DND-41 (cell line): ENCODE data around the gene DSTYK.

Experiments
- ATAC-seq: fragments of 200-7000 bp; cut with Tn5 transposase; 3 replicates; pipeline ENCODE4 v1.9.1; 2021; ENCODE audit warnings: low read depth; ENCODE audit not compliant: insufficient read depth
- DNase-seq: peaks from one replicate; pipeline ENCODE4 v3.0.0-alpha.2; 2020
- H2AFZ ChIP-seq: 2 replicates; pipeline ENCODE4 v1.6.0; 2012; ENCODE audit warnings: low read depth, low read length
- H3K27ac ChIP-seq: 2 replicates; pipeline ENCODE4 v1.5.1; 2012; ENCODE audit warnings: low read length, inconsistent platforms
- H3K27me3 ChIP-seq: fragments of 200-600 bp; sonication (generic); 2 replicates; pipeline ENCODE4 v1.6.0; 2012; ENCODE audit warnings: low read length, mild to moderate bottlenecking, inconsistent platforms; ENCODE audit not compliant: insufficient read depth, poor library complexity
- H3K36me3 ChIP-seq: 2 replicates; pipeline ENCODE4 v1.5.1; 2012; ENCODE audit warnings: low read length, inconsistent platforms; ENCODE audit not compliant: insufficient read depth
- H3K4me1 ChIP-seq: 2 replicates; pipeline ENCODE4 v1.5.1; 2012; ENCODE audit warnings: mild to moderate bottlenecking, low read length; ENCODE audit not compliant: insufficient read depth
- H3K4me2 ChIP-seq: 2 replicates; pipeline ENCODE4 v1.6.0; 2012; ENCODE audit warnings: mild to moderate bottlenecking, moderate library complexity, low read length, inconsistent platforms; ENCODE audit not compliant: insufficient read depth
- H3K4me3 ChIP-seq, 2 experiments: fragments of 200-600 bp in 1 of 2; shearing (Covaris generic) in 1 of 2; 2 replicates each; pipeline ENCODE4 v1.5.1; 2012 to 2016; ENCODE audit warnings: inconsistent platforms in 2 of 2, low read length in 2 of 2, mild to moderate bottlenecking in 2 of 2, low read depth in 1 of 2, moderate library complexity in 1 of 2
- H3K79me2 ChIP-seq: 2 replicates; pipeline ENCODE4 v1.6.0; 2012; ENCODE audit warnings: low read length, inconsistent platforms; ENCODE audit not compliant: insufficient read depth
- H3K9ac ChIP-seq: 2 replicates; pipeline ENCODE4 v1.6.0; 2012; ENCODE audit warnings: low read depth, mild to moderate bottlenecking, inconsistent platforms, low read length, moderate library complexity
- H3K9me3 ChIP-seq: 2 replicates; pipeline ENCODE4 v1.5.1; 2012; ENCODE audit warnings: low read length, moderate library complexity, mild to moderate bottlenecking, inconsistent platforms; ENCODE audit not compliant: insufficient read depth, severe bottlenecking
- H4K20me1 ChIP-seq: 2 replicates; pipeline ENCODE4 v1.6.0; 2012; ENCODE audit warnings: low read length; ENCODE audit not compliant: insufficient read depth
- EZH2 ChIP-seq: IDR thresholded peaks from 3 replicates; pipeline ENCODE4 v1.6.1; 2012; ENCODE audit warnings: borderline replicate concordance, low read depth, mild to moderate bottlenecking, moderate library complexity, low read length, inconsistent platforms; ENCODE audit not compliant: severe bottlenecking
- TF ChIP-seq, protein P1 (sequence below): IDR thresholded peaks from 2 replicates; pipeline ENCODE4 v1.5.1; 2012; ENCODE audit warnings: borderline replicate concordance, low read length, moderate library complexity, mild to moderate bottlenecking; ENCODE audit not compliant: poor library complexity, severe bottlenecking; ENCODE audit errors: extremely low read depth

DSTYK gene

DNA sequence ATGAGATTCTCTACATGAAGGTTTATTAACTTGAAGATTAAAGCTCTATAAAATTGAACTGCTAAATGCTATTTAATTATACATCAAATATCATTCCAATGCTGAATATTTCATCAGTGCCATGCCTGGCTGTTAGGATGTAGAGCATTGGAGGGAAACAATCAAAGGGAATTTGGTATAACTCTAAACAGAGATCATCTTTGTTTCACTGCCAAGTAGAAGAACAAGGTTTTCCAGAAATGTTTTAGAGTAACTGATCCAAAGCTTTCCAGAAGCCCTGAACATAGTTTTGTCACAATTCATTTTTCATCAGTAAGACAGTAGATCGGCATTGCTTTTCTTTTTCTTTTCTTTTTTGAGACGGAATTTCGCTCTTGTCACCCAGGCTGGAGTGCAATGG is 5.9 kb upstream of the DSTYK start:
- DNase-seq (no peak), ATAC-seq (no peak)
- no peak overlapping the region for H2AFZ ChIP-seq
- H4K20me1 ChIP-seq, result no peaks in the 10 kb centered on the region
- peaks cover under 1% of the 10 kb centered on the region; the same call in 1 of the 2 replicates for H3K4me1 ChIP-seq
- no peak overlapping the region for H3K4me2 ChIP-seq
- TF ChIP-seq, protein P1, sequence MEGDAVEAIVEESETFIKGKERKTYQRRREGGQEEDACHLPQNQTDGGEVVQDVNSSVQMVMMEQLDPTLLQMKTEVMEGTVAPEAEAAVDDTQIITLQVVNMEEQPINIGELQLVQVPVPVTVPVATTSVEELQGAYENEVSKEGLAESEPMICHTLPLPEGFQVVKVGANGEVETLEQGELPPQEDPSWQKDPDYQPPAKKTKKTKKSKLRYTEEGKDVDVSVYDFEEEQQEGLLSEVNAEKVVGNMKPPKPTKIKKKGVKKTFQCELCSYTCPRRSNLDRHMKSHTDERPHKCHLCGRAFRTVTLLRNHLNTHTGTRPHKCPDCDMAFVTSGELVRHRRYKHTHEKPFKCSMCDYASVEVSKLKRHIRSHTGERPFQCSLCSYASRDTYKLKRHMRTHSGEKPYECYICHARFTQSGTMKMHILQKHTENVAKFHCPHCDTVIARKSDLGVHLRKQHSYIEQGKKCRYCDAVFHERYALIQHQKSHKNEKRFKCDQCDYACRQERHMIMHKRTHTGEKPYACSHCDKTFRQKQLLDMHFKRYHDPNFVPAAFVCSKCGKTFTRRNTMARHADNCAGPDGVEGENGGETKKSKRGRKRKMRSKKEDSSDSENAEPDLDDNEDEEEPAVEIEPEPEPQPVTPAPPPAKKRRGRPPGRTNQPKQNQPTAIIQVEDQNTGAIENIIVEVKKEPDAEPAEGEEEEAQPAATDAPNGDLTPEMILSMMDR, result no peak
- no peak for TF ChIP-seq EZH2
- no peaks in the 10 kb centered on the region for H3K79me2 ChIP-seq
- no peak overlapping the region for H3K27ac ChIP-seq
- no peak overlapping the region for H3K9ac ChIP-seq
- H3K36me3 ChIP-seq, result no peaks in the 10 kb centered on the region
- H3K4me3 ChIP-seq, result no peak overlapping the region
- no peaks in the 10 kb centered on the region for H3K9me3 ChIP-seq
- peaks cover 2% of the 10 kb centered on the region for H3K27me3 ChIP-seq

DNA sequence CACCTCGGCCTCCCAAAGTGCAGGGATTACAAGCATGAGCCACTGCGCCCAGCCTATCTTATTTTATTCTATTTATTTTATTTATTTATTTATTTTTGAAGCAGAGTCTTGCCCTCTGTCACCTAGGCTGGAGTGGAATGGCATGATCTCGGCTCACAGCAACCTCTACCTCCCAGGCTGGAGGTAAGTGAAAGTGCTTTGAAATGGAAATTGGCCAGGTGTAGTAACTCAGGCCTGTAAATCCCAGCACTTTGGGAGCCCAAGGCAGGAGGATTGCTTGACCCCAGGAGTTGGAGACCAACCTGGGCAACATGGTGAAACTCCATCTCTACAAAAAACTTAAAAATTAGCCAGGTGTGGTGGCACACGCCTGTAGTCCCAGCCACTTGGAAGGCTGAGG is 5.1 kb upstream of the DSTYK start:
- Histone ChIP-seq H3K36me3 (no peaks in the 10 kb centered on the region), H3K4me3 (no peak overlapping the region), H3K9me3 (no peaks in the 10 kb centered on the region), H3K4me1 (peaks cover 9% of the 10 kb centered on the region), H3K27me3 (peaks cover 2% of the 10 kb centered on the region), H3K79me2 (no peaks in the 10 kb centered on the region), H3K4me2 (no peak overlapping the region), H3K27ac (no peak overlapping the region), H2AFZ (no peak overlapping the region), H3K9ac (no peak overlapping the region), H4K20me1 (no peaks in the 10 kb centered on the region)
- TF ChIP-seq, protein P1, result no peak
- no peak for TF ChIP-seq EZH2
- ATAC-seq, result no peak
- no peak for DNase-seq

DNA sequence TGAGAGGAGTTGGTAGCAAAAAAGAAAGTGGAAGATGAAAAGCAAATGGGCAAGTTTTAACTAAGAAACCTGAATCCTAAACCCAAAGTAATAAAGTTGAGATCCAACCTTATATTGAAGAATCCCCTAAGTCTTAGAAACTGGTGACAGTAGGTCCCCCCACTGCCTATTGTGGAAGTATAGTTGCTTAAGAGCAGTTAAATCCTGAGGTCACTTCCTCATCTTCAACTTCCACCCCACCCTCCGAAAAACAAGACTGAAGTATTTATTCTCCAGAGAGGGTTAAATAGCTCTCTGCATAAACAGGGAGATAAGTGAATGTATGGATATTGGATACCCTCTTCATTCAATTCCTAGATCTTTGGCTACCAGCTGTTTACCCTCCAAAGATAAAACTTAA is 3.3 kb upstream of the DSTYK start:
- H3K27me3 ChIP-seq, result peaks cover 2% of the 10 kb centered on the region
- no peak overlapping the region for H2AFZ ChIP-seq
- no peak overlapping the region for H3K4me3 ChIP-seq
- peaks cover 9% of the 10 kb centered on the region; the same call in 1 of the 2 replicates for H3K79me2 ChIP-seq
- peaks cover 3% of the 10 kb centered on the region; the same call in 1 of the 2 replicates for H3K36me3 ChIP-seq
- H3K9ac ChIP-seq, result no peak overlapping the region
- TF ChIP-seq, protein P1, result no peak
- no peak for TF ChIP-seq EZH2
- peaks cover 20% of the 10 kb centered on the region for H3K4me1 ChIP-seq
- no peaks in the 10 kb centered on the region for H3K9me3 ChIP-seq
- H3K4me2 ChIP-seq, result no peak overlapping the region
- no peaks in the 10 kb centered on the region for H4K20me1 ChIP-seq
- no peak for ATAC-seq
- DNase-seq, result no peak
- no peak overlapping the region for H3K27ac ChIP-seq
